AG08395 (cell line): ENCODE data around the gene DTX3L.

Experiments used
- DNase-seq: peaks from one replicate; pipeline ENCODE4 v3.0.0; 2012; ENCODE audit warnings: mixed read lengths, low spot score

The DTX3L gene

DNA sequence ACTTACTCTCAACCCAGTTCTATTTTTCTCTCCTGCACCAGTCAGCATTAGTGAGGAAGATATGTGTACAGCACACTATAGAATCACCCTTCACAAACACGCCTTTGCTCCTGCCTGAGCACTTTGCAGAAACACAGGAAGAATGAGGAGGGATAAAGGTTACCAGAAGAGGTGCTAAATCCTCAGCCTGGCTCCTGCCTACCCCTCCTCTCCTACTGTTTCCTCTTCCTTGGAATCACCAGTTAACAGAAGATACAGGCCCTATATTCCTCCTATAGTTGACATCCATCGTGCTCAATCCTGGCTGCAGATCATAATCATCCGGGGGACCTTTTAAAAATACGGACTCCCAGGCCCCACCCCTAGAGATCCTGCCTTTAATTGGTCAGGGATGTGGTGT lies 42.2 kb downstream of the DTX3L start:
- DNase-seq, result no peak

DNA sequence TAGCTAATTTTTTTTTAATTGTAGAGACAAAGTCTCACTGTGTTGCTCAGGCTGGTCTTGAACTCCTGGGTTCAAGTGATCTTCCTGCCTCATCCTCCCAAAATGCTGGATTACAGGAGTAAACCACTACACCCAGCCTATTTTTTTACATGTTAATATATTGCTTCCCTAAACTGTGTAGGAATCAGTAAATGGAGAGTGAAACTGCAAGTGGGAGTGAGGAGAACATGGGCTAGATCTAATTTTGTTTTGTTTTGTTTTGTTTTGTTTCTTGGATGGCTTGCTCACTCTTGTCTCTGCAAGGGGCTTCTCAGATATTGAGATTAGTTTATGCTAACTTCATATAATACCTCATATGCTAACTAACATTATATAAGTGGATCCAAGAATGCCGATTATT lies 44.8 kb downstream of the DTX3L start:
- no peak for DNase-seq

DNA sequence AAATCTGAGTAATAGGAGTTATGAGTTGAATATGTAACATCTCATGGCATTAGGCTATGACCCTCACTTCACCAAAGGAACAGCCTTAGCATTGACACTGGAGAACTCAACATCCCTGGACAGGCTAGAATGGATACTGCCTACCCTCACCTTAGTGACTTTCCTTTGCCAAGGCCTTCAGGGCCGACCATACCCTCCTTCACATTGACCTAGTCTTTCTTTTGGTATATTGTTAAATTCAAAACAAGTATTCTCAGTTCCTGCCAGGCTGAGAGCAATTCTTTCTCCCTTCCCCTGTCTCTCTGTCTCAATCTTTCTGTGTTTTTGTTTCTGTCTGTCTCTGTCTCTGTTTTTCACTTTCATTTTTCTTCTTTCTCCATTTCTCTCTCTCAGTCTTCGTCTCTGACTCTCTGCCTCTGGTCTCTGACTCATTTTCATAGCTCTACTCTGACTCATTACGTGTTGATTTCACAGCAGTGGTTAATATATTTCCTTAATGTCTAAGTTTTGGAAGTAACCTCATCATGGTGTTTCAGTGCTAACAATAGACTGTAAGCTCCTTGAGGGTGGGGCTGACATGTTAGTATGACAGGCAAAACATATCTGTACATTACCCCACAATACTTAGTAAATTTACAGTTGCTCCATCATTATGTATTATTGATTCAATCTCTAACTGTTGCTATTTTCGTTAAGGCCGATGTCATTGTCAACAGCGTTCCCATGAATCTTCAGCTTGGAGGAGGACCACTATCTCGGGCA lies 45.8 kb downstream of the DTX3L start:
- peak; percentile 90 for DNase-seq

DNA sequence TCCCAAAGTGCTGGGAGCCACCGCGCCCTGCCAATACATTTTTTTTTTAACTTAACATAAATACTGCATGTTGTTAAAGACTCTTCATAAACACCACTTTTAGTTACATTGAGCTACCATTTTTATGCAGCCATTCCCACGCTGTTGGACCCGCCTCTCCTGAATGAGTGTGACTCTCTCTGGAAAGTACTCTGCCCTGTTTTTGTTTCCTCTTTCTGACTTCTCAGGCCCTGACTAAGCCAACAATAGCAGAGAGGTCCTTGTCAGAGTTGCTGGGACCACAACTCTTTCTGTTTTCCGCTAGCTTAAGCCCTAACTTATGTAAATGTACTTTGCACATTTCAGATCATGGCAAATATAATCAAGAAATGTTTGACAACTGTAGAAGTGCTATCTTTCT lies 48.6 kb downstream of the DTX3L start:
- no peak for DNase-seq

DNA sequence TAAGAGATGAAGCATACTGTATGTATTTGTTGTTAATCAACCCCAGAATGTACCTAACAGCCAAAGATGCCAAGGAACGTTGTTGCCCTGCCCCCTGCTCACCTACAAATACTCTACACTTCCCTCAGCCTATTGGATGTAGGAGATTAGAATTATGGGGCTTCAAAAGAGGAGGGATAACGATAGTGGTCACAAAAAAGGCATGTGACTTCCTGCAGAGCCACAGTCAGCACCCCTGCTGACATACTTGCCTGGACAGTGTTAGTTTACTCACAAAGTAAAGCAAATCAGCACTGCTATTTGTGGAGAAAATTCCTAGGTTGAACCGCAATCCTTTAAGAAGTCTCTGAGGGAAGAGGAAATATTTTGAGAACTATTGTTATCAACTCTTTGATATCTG lies 51.2 kb downstream of the DTX3L start:
- DNase-seq, result no peak

DNA sequence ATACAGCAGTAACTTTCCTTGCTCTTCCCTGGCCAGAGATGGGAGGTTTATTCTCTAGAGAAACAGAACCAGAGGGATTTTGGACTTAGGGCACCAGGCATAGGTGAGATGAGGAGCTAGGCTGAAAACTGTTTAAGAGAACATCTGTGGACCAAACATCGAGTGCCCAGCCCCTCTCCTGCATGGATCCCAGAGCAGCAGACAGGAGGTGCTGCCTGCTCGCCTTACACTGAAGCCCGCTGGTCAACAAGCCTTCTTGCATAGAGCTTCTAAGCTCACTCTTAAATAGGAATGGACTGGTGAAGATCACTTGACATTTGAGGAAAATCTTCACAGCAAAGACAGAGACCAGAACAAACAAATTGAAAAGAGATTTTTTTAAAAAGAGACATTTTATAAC lies 54.5 kb downstream of the DTX3L start:
- DNase-seq, result no peak

DNA sequence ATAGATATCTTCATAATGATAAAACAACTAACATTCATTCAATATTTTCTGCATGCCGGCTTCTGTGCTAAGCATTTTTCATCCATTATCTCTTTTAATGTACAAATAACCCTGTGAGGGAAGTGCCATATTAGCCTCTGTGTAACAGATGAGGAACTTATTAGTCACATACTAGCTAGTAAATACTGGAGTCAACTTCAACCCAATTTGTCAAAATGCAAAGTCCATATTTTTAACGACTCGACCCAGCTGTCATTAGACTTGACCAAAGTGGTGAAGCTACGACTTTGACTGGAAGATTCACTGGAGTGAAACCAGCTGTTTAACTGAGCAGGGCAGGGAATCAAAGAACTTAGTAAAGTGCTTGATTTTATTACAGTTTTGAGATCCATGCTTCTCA lies 54.9 kb downstream of the DTX3L start:
- DNase-seq, result peak; percentile 3

DNA sequence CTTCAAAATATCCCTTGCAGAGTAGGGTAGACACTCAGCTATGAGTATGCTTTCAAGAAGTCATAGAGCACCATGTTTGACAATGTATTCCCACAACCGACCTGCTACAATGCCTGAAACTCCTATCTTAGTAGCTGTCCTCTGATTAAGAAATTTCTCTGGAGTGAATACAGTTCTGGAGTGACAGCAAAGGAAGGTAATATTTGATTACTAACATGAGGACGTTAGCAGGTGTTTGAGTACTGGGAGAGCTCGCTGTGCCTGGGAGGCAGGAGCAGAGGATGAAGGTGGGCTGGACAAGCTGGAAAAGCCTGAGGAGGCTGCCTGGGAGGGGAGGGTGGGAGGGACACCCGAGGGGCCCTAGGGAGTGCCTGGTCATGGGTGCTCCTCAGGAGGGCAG lies 56.3 kb downstream of the DTX3L start:
- DNase-seq, result no peak

DNA sequence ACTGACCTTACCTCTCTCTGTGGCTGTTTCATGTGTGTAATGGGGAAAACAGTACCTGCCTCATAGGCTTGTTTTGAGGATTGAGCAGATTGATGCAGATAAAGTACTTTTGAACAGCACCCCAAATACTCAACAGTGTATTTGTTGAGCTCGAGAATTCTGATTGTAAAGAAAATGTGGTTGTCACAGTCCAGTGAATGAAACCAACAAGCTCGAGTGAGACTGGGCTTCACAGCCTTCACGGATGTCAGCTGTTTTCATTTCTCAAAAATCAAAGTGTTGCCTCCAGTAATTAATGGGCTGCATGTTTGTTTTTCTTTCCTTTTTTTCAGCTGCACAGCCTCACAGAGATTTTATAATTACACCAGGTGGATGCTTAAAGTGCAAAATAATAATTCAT lies 57.0 kb downstream of the DTX3L start:
- no peak for DNase-seq

DNA sequence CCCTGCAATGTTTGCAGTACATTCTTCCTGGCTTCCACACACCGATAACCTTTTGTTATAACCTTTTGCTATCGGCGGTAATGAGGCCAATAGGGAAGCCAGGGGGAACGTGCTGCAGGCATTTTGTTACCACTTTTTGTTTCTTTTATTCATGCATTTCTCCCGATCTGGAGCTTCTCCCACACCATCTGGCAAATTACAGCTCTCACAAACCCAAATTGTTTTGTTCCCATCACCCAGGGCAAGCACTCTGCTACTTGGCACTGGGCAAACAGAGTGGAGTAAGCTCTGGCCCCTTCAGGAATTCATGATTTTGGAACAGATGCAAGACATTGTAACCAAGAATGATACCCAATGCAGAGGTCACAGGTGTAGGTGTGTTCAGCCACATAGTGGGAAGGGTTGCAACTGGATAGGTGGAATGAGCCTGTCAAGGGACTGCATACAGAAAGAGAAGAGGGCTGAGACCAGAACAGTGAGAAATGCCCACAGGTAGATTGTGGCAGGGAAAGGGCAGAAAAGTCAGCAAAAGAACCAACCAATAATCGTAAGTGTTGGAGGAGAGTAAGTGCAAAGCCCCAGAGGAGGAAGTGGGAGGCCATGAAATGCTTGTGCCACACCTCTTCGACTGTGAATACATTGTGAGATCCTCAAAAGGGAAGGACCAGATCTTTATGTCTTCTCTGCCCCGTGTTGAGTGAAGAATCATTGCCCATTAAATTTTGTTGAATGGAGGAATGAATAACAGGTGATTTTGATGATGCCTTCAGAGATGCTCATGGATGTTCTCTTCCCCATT lies 59.1 kb downstream of the DTX3L start:
- no peak for DNase-seq
